ENCODE results near the gene RPIA. TPM values are rescaled to one million over a fixed set of nuclear protein-coding genes. Genes with fewer than 3 reads are reported as not detected.

Gene RPIA
- total RNA-seq, 1 donor from 2014 or later: 16.5 TPM

DNA sequence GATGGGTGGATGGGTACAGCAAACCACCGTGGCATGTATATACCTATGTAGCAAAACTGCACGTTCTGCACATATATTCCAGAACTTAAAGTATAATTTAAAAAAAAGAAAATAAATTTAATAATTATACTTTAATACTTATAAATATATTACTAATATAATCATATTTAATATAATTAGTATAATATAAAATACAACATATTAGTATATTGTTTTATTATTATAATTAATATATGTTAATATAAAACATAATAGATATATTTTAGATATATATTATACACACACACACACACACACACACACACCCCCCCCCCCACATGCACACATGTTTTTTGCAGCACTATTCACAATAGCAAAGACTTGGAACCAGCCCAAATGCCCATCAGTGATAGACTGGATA, 29.8 kb downstream of the RPIA start:
- DNase-seq: no peak
- H3K4me1 ChIP-seq: no peaks in the 10 kb centered on the region
- H3K36me3 ChIP-seq: no peaks in the 10 kb centered on the region
- intact Hi-C loops (cut with DNase I): no loop called here
- TF ChIP-seq, protein P1, sequence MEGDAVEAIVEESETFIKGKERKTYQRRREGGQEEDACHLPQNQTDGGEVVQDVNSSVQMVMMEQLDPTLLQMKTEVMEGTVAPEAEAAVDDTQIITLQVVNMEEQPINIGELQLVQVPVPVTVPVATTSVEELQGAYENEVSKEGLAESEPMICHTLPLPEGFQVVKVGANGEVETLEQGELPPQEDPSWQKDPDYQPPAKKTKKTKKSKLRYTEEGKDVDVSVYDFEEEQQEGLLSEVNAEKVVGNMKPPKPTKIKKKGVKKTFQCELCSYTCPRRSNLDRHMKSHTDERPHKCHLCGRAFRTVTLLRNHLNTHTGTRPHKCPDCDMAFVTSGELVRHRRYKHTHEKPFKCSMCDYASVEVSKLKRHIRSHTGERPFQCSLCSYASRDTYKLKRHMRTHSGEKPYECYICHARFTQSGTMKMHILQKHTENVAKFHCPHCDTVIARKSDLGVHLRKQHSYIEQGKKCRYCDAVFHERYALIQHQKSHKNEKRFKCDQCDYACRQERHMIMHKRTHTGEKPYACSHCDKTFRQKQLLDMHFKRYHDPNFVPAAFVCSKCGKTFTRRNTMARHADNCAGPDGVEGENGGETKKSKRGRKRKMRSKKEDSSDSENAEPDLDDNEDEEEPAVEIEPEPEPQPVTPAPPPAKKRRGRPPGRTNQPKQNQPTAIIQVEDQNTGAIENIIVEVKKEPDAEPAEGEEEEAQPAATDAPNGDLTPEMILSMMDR (IDR thresholded peaks at IDR 0.05): no peak
- no peaks in the 10 kb centered on the region for H3K9me3 ChIP-seq
- ATAC-seq: no peak
- H3K27ac ChIP-seq: no peak overlapping the region
- H3K4me3 ChIP-seq: no peak overlapping the region
- no peaks in the 10 kb centered on the region for H3K27me3 ChIP-seq (ENCODE audit: low read depth)

DNA sequence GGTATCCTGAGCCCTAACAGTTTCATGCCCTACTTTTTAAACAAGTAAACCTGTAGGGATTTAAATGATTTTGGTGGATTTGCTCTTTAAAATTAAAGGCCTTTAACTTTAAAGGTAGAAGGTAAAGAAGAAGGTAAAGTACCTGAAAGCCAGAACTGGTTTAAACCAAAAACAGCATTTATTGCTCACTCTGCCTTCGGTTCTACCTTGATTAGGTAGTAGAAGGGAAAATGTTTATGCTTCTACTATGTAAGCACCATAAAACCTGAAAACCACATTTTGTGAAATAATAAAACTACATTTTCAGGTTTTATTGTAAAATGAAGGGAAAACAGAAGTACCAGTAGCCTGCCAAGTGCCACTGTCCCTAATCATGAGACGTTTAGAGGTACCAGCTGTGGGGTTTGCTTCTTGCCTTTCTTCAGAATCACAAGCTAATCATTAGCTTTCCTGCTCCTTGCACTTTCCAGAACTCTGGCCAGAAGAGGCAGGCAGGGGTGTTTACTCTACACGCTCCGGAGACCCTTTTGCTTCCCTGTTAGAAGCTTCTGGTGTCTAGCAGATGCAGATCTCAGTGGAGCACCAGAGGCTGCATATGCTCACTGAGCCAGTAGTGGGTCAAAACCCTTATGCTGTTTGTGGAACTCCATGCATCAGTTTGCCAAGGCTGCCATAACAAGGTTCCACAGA, 33.3 kb downstream of the RPIA start:
- TF ChIP-seq, protein P1 (IDR thresholded peaks at IDR 0.05): no peak
- ATAC-seq (no peak), DNase-seq (no peak)
- H3K27ac ChIP-seq: no peak overlapping the region
- H3K36me3 ChIP-seq: no peaks in the 10 kb centered on the region
- H3K4me3 ChIP-seq: no peak overlapping the region
- intact Hi-C loops (cut with DNase I): no loop called here
- no peaks in the 10 kb centered on the region for H3K4me1 ChIP-seq
- H3K27me3 ChIP-seq (ENCODE audit: low read depth): no peaks in the 10 kb centered on the region
- H3K9me3 ChIP-seq: no peaks in the 10 kb centered on the region

DNA sequence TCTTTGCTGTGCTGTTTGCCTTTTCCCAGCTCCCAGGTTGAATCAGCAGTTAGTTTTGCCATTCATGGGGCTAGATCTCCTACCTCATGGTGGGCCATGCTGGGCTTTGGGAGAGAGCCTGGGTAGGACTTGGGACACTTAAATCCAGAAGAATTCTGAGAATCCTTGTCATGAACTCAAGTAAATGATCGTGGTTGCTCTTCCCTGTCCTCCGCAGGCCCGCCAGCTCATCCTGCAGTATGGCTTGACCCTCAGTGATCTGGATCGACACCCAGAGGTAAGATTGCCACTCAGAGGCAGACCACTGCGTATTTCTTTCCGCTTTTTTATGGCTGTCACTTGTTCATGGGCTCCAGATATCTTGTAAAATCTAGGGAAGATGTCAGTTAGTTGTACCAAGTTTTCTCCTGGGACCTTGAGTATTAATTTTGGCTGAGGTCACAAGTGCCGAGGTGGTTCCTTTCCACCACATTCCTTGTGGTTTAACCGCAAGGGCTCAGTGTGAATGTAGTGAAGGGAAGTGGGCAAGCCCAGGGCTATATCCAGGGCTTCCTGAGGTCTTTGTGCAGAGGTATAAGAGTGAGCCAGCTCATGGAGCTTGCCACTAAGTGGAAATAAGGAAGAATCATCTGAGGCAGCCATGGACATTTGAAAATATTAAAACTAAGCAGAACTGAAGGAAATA, 37.7 kb downstream of the RPIA start:
- no peaks in the 10 kb centered on the region for H3K27me3 ChIP-seq (ENCODE audit: low read depth)
- no peak overlapping the region for H3K4me3 ChIP-seq
- H3K36me3 ChIP-seq: no peaks in the 10 kb centered on the region
- H3K27ac ChIP-seq: no peak overlapping the region
- ATAC-seq: no peak
- no peaks in the 10 kb centered on the region for H3K9me3 ChIP-seq
- intact Hi-C loops (cut with DNase I): no loop called here
- no peak for DNase-seq
- no peaks in the 10 kb centered on the region for H3K4me1 ChIP-seq
- TF ChIP-seq, protein P1 (IDR thresholded peaks at IDR 0.05): no peak

DNA sequence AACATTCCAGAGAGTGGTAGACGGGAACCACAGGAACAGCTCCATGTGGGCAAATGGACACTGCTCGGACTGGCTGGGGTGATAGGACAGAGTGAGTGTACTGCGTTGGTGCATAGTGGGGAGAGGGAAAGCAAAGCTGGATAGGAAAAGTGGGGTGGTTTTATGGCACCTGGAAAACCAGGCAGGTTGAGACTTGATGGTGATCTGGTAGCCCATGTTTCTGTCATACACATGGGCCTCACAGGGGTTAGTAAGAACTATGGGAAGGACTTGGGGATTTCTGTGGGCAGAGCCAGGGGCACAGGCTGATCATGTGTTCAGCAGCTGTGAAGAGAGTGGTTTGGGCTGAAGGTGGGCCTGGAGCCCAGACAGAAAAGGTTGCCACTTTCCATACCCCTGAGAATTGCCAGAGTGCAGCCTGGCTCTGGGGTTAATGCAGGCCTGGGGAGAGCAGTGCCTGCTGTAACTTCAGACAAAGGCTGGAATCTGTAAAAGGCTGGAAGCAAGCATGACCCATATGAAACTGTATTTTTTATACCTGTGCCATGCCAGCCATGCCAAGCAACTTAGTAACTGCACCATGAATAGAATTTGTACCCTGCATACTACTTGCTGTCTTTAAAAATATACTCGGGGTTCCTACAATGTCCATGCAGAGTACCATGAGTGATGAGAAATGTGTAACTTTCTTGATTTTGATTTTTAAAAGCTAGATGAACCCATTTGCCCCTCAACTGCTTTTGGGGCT, 41.9 kb downstream of the RPIA start:
- Histone ChIP-seq H3K36me3 (peaks cover 35% of the 10 kb centered on the region), H3K4me3 (no peak overlapping the region), H3K4me1 (peaks cover 5% of the 10 kb centered on the region), H3K9me3 (no peaks in the 10 kb centered on the region), H3K27me3 (ENCODE audit: low read depth) (no peaks in the 10 kb centered on the region), H3K27ac (no peak overlapping the region)
- TF ChIP-seq, protein P1 (IDR thresholded peaks at IDR 0.05): no peak
- intact Hi-C loops (cut with DNase I): no loop called here
- ATAC-seq (no peak), DNase-seq (no peak)

DNA sequence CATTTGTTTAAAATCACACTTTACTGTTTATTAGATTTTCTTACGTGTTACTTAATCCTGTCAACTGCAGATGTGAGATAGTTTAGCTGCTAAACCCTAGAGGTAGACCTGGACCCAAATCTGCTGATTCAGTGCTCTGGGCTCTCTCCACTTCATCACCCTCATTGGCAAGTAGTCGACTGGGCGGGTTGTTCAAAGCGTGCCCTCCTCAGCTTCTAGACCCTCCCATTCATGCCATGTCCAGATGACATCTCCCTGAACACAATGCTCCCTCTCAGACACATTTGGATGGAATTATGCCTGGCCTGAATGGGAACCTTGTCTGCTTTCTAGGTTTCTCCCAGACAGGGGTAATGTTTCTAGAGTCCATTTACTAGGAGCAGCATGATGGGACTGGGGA, 43.7 kb downstream of the RPIA start:
- TF ChIP-seq, protein P1 (IDR thresholded peaks at IDR 0.05): no peak
- Histone ChIP-seq H3K9me3 (no peaks in the 10 kb centered on the region), H3K27me3 (ENCODE audit: low read depth) (no peaks in the 10 kb centered on the region), H3K4me1 (peaks cover 5% of the 10 kb centered on the region), H3K36me3 (peaks cover 44% of the 10 kb centered on the region), H3K27ac (no peak overlapping the region), H3K4me3 (no peak overlapping the region)
- intact Hi-C loops (cut with DNase I): no loop called here
- DNase-seq (no peak), ATAC-seq (no peak)

All from lower lobe of right lung (tissue), 2 donors.